SH-SY5Y (cell line): ENCODE measurements around the gene TNFRSF1A.

Source experiments
- GATA2 ChIP-seq: IDR thresholded peaks from 2 replicates; pipeline ENCODE4 v1.6.1; 2011; ENCODE audit warnings: mild to moderate bottlenecking, low read depth, low read length
- GATA3 ChIP-seq: IDR thresholded peaks from 2 replicates; pipeline ENCODE4 v1.6.1; 2011; ENCODE audit warnings: low read depth, mild to moderate bottlenecking, low read length, moderate library complexity

Gene TNFRSF1A

DNA sequence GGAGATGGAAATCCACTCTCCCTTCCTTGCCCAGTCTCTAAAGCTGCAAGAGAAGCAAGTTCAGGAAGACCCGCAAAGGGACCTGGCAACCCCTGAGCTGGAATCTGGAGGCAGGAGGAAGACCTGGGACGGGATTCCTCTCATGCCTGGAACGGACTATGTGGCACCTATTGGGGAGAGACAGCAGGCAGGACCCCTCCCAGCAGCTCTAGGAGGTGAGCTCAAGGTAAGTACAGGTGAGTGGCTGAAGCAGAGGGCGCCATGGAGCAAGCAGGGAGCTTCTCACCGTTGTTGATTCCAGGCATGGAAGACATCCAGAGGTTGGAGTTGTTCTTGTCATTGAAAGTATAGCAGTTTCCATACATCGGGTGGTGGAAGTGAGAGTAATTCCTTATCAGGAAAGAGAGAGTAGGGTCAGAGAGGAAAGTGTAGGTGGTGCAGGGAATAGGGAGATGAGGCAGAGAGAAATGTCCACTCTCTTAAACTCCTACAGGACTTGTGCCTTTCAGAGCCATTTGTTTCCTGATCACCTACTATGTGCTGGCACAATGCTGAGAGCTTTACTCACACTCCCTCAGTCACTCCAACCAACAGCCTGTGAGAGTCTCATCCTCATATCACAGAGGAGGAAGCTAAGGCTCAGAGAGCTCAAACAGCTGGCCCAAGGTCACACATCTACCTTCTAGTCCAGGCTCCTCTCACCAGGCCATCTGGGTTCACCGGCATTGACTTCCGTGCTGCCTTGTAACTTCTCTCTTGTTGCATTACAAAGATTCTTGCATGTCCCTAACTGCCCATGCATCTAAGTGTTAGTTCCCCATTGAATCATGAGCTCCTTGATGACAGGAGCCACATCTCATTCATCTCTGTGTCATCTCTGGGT, 13.9 kb upstream of the TNFRSF1A start:
- TF ChIP-seq GATA2 = no peak
- no peak for TF ChIP-seq GATA3

DNA sequence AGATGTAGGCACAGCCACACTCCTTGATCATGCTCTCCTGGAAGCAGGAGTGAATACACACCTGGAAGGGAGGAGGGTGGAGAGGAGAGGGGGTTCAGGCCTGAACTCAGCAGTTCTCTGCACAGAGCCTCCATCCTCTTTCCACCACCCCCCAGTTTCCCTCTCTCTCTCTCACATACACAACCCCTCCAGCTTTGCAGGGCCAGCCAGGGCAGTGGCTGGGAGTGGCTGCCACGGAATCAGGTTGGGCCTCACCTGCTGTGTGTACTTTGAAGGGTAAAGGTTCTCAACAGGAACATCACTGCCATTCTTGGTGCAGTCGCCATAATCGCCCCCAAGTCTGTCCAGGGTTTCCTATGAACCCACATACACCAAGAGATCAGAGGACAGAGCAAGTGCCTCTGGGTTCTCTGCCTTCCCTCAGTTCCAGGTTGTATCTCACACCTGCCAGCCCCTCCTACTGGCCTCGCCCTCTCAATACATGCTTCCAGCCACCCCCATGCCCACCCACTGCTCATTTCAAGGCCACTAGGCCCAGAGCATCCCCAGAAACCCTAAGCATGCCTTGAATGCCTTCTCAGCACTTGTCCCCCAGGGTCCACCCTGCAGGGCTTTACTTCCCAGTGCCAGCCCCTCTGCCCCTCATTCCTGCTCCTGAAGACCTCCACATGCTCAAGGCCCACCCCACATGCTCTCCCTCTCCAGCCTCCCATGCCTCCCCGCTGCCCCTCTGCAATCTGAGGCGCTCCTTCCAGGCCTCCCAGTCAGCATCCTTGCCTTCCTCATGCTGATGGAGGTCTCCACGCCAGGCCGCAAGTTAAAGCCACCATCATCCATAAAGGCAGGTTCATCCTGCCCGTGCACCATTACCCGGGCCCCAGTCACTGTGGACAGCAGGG, 12.9 kb upstream of the TNFRSF1A start:
- TF ChIP-seq GATA2 = no peak
- TF ChIP-seq GATA3 = no peak

DNA sequence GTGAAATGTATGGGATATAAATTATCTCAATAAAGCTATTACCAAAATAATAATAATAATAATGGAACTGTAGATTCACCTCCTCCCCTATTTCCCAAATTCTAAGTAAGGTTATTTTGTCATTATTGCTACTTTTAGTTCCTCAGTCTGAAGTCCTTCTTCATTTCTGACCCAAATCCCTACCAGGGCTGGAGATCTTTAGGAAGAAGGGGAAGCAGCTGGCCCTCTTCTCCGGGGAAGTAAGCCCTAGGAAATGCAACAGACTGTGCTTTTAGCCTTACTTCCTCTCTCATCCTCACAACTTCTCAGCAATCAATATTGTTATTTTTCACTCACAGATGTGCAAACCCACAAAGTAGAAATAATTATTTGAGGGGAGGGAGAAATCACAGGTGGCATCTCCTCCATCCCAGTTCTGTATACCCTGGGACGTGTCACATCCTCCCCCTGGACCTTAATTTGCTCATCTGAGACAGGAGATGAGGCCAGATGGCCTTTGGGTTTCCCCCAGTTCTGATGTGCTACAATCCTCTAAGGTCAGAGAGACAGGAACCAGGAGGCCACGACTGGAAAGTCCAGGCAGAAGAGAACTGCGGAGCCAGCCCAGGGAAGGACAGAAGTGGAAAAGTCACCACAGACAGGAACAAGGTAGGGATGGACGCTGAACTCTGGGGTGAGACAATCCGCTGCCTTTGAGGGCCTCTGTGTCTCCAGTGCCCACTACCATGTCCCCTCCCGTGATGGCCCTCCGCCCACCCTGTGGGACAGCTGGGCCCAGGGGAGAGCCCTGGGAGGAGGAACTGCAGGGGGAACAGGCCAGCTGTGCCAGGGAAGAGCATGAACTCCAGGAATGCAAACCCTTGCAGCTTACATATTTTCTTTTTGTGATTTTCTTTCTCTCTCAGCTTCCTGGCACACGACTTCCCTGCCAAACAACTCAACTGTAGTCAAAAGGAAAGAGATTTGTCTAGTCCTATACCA, 10.6 kb upstream of the TNFRSF1A start:
- TF ChIP-seq GATA3 = no peak
- TF ChIP-seq GATA2 = no peak

DNA sequence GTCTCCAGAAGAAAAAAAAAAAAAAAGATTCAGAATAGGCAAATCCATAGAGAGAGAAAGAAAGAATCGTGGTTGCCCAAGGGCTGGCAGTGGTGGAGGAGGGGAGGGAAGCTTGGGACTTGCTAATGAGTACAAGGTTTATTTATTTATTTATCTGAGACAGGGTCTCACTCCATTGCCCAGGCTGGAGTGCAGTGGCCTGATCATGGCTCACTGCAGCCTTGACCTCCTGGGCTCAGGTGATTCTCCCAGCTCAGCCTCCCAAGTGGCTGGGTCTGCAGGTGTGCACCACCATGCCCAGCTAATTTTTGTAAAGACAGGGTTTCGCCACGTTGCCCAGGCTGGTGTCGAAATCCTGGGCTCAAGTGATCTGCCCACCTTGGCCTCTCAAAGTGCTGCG, 9.7 kb upstream of the TNFRSF1A start:
- TF ChIP-seq GATA2 (no peak), GATA3 (no peak)

DNA sequence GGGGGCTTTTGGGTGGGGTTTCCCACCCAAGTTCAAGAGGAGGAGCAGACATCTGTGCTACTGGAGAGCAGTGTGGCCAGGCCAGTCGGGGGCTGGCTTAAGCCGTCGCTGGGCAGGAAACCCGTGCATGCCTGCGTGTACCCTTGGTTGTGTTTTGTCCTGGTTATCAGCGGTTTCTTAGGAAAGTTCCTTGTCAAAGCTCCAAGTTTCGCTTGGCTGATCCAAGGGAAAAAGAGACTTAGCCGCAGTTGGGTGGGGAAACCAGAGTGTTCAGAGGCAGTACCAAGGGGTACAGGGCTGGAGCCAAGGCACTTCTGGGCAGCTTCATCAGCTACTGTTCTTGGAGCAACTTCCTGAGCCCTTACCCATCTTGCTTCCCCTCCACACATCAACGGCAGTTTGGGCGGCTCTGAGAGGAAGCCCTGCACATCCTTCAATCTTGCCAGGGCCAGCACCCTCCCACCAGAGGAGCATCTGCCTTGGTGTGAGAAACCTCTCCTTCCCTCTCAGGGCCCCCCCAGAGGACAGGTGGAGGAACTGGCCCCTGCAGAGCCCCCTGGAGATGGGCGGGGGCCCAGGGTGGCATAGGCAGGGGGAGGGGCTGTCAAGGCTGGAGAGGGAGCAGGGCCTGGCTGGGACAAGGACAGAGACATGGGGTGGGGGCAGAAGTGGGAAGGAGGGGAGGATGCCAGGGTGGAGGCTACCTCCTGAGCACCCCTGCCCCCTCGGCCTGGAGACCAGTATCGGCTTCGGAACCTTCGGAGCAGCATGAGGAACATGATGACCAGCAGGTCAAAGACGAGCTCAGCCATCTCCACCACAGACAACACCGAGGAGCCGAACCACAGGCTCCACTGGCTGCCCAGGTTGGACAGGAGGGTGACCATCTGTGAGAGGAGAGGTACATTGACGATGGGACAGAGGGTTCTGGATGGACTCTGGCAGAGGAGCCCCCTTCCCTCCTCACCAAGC, 5.8 kb upstream of the TNFRSF1A start:
- no peak for TF ChIP-seq GATA2
- no peak for TF ChIP-seq GATA3

DNA sequence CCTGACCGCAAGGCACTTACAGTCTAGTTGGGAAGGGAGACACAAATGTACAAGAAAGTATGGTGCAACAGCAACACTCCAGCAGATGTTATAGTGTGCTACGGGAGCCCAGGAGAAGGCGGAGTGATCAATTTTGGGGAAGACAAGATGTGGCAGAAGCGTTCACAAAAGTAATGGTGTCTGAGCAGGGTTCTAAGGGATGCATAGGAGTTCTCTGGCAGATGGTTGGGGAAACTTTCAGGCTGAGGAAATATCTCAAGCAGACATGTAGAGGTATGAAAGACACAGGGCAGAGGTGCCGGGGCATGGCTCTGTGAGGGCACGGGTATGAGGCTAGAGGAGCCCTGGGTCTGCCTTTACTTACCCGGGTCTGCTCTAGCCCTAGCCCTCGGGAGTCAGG, 5.1 kb upstream of the TNFRSF1A start:
- no peak for TF ChIP-seq GATA2
- no peak for TF ChIP-seq GATA3

DNA sequence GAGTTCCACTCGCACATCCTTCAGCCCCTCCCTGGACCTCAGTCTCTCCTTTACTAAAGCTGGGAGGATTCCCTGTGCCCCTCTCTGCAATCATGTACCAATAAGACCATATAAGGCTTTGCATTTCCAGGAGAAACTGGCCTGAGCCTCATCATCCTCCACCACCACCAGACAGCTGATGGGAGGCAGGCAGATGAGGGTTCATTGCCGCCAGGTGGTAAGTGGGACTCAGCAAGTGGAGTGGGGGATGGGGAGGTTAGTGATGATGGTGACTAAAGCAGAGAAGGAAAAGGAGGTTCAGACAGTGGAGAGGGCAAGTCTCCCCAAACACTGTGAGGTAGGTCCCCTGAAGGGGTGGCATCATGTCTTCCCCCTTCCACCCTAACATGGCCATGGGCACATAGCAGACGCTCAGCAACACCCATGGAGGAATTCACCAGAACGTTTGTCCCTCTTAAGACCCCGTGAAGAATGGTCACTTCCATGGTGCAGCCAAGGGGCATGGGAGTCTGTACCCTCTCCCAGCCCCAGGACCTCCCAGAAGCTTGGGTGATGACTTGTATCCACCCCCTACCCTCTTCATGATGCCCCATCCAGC, 4.5 kb upstream of the TNFRSF1A start:
- TF ChIP-seq GATA3 = no peak
- TF ChIP-seq GATA2 = no peak

DNA sequence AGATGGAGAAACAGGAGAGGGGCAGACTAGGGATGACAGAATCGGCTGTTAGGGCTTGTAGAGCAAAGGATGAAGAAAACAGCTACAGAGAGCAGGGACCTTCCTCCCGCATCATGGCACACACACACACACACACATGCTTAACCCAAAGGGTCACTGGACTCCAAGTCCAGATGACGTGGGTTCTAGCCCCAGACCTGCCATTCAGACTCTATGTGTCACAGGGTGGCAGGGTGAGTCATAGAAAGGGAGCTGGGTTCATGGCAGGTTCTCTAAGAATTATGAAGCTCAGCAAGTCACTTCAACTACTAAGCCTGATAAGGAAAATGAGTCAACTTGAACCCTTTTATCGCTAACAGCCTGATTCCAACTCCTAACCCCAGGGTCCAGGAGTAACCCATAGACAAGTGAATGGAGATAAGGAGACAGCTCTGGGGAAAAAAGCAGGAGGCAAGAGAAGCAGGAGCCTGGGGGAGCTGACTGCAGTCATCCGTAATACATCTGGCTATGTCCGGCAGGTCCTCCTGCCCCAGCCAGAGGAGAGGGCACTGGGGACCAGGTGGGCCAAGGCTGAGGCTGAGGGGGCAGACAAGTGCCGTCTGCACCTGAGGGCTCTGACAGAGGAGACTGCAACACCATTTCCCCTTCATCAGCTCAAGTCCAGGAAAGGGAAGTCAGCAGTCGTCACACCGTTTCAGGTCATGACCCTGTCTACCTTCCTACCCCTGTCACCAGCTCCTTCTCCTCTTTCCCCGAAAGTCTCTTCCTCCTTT, 3.6 kb upstream of the TNFRSF1A start:
- TF ChIP-seq GATA3 (no peak), GATA2 (no peak)

DNA sequence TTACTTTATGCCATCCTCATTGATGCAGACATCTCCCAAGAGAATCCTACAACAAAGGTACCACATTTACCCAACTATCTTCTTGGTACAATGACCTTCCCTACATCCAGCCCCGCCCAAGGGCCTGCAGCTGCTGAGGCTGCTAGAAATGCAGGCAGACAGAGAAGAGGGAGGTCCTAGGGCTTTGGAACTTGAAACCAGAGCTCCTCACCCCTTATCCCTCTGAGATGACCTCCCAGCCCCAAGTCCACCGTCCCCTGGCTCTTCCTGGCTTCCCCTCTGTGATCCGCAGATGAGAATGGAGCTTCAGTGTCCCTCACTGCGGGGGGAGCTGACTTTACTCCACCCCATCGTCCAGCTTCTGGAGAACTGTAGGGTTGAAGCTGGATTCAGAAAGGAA, 1.6 kb upstream of the TNFRSF1A start:
- no peak for TF ChIP-seq GATA3
- no peak for TF ChIP-seq GATA2

DNA sequence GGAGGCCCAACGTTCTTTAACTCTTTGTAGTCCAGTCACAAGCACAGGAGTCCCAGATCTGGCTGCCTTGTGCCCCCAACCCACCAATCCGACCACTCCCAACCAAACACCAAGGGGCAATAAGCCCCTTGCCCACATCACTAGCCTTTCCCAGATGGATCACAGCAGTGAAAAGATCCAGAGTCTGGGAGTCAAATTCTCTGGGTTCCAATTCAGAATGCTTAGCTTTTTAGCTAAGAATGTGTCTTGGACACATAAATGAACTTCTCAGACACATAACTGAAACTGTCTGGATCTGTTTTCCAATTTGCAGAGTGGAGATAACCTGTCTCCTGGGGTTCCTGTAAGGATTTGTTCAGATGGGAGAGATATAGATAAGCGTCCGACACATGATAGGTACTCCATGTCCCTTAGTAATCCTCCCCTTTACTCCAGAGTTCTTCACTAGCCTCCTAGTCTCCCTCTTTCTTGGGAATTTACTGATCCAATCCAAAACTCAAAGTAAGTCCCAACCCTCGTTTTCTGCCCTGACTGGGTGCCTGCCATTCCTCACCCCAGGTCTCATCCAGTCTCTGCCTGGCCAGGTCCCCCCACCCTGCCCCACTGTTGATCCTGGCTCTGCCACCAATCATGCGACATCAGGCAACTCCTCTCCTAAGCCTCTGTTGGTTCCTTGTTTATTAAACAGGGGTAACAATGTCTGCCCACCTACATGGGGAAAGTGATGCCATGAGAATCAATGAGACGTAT, 439 bp upstream of the TNFRSF1A start:
- TF ChIP-seq GATA3 (no peak), GATA2 (no peak)
